ENCODE results near the gene LAMA3. TPM values are rescaled to one million over a fixed set of nuclear protein-coding genes. Genes with fewer than 3 reads are reported as not detected.

The LAMA3 gene
- total RNA-seq, 1 donor from 2014 or later = 1.5 TPM

GRCh38 chr18:23816740-23817139, 127.5 kb downstream of the LAMA3 start:
- DNase-seq (ENCODE audit: low spot score) = no peak
- ATAC-seq = no peak

DNA sequence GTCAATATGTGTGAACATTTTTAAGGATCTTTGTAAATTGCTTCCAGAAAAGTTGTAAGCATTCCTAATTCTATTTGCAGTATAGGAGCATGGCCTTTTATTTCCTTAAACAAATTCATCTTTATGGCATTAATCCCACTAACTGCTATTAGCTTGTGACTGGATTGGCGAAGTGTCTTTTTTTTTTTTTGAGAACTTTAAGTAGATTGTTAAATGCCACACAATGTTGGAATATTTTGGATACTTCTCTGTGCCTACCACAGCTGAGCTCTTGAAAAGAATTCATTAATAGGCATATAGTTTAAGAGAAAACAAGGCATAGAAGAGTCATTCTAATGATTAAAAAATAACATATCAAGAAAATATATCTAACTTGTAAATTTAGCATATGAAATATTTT, 129.7 kb downstream of the LAMA3 start:
- DNase-seq (ENCODE audit: low spot score) = no peak
- no peak for ATAC-seq

GRCh38 chr18:23822590-23823385, 133.5 kb downstream of the LAMA3 start:
- ATAC-seq (no peak), DNase-seq (ENCODE audit: low spot score) (no peak)

DNA sequence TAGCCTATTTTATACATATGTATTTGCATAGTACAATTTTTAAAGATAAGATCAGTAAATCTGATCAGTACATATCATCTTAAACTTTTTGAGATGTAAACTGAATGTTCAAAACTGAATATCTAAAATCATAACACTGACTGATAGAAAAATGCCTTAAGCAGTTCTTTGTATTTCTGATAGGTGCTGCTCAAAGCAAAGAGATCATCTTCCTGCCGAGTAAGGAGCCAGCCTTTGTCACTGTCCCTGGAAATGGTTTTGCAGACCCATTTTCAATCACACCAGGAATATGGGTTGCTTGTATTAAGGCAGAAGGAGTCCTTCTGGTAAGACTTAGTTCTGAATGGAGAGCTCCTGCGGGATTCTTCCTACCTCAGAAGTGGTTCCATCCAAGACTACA, 135.0 kb downstream of the LAMA3 start:
- DNase-seq (ENCODE audit: low spot score) (no peak), ATAC-seq (peak; percentile 74)

- no peak for ATAC-seq
- no peak for DNase-seq (ENCODE audit: low spot score)
Measured at GRCh38 chr18:23824669-23825068, 135.4 kb downstream of the LAMA3 start.

DNA sequence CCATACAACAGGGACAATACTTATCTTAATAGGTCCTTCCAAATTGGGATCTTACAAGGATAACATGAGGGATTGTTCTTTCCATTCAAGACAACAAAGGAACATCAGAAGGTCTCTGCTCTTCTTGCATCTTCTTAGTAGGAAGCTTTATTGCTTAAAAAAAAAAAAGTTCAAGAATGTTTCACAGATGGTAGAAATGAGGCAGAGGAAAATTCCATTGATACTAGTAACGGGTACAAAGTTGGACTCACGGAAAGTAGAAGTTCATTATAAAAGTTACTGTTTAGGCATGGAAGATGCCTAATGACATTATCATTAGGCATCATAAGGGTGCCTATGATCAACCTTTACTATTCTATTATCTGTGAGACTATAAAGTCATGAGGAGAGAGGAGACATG, 136.2 kb downstream of the LAMA3 start:
- DNase-seq (ENCODE audit: low spot score) (no peak), ATAC-seq (no peak)

GRCh38 chr18:23825978-23826405, 136.7 kb downstream of the LAMA3 start:
- no peak for ATAC-seq
- no peak for DNase-seq (ENCODE audit: low spot score)

DNA sequence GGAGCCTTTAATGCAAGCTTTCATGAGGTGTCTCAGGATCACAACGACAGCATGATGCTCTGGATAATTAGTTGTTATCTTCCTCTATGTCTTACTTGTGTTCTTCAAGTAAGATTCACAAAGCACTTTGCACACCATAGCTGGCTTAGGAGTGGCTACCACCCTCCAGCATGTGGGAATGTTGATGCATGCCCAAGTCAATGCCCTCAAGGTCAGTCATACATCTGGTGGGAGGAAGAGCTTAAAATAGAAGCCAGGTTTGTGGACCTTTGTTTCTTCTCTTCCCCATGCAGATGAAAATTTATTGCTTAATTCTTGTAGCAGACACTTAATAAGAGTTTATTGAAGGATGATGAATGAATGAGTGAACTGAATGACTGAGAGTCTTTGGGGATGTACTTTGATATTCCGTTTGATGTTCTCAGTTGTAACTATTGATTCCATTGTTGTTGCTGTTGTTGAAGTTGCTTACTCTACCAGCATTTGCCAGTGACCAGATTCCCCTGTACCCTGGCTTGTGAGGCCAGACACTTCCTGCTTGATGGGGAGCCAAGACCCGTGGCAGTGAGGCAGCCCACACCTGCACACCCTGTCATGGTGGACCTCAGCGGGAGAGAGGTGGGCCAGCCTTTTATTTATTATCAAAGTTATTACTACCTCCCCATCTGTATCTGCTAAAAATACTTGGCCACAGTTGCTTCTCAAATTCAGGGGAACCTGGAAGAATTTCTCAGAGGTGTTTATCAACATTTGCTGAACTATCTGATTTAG, 137.8 kb downstream of the LAMA3 start:
- ATAC-seq (no peak), DNase-seq (ENCODE audit: low spot score) (no peak)

- ATAC-seq (no peak), DNase-seq (ENCODE audit: low spot score) (no peak)
Measured at GRCh38 chr18:23827681-23828080, 138.4 kb downstream of the LAMA3 start.

DNA sequence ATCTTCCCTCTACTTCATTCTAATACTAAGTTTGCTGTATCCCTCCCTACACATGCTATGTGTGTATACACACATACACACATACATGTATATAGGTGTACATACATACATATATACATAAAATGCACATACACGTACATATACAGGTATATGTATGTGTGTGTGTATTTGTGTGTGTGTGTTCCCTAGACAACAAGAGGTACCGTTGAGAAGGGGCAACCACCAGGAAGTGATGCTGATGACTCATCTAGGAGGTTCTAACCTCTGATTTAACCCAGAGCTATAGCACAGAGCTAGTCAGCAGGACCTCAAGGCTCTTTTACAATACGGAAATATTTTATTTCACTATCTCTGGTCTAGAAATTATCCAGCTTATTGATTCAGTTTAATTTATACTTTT, 139.2 kb downstream of the LAMA3 start:
- ATAC-seq (no peak), DNase-seq (ENCODE audit: low spot score) (no peak)

DNA sequence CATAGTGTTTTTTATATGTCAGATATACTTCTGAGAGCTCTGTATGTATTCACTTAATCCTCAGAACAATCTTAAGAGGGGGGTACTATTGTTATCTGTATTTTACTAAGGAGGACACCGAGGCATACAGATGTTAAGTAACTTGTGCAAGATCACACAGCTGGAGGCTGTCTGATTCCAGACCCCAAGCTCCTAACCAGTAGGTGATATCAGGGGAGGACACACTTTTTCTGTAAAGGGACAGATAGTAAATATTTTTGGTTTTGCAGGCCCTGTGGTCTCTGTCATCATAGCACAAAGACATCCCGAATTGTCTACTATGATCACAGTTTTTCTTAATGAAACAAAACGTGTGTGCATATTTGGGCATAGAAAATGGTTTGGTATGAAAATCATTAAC, 143.7 kb downstream of the LAMA3 start:
- no peak for DNase-seq (ENCODE audit: low spot score)
- no peak for ATAC-seq

- DNase-seq (ENCODE audit: low spot score) (no peak), ATAC-seq (no peak)
Measured at GRCh38 chr18:23833714-23834113, 144.5 kb downstream of the LAMA3 start.

DNA sequence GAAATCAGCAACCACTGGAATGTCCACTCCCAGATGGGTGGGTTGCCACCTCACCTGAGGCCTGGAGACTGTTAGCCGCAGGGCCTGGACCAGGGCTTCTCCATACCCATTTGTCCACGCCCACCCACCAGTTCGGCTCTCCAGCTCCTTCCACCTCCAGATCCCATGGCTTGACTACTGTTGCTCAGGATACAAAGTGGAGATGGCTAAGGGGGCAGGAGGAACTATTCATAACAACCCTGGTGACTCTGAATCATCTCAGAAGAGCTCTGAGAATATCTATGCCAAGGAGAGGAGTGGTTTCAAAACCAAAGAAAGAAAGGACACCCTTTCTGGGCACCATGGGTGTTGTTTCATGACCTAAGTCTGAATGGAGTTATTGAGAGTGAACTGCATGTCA, 145.8 kb downstream of the LAMA3 start:
- ATAC-seq (no peak), DNase-seq (ENCODE audit: low spot score) (no peak)

GRCh38 chr18:23835506-23835905, 146.3 kb downstream of the LAMA3 start:
- ATAC-seq (no peak), DNase-seq (ENCODE audit: low spot score) (no peak)

DNA sequence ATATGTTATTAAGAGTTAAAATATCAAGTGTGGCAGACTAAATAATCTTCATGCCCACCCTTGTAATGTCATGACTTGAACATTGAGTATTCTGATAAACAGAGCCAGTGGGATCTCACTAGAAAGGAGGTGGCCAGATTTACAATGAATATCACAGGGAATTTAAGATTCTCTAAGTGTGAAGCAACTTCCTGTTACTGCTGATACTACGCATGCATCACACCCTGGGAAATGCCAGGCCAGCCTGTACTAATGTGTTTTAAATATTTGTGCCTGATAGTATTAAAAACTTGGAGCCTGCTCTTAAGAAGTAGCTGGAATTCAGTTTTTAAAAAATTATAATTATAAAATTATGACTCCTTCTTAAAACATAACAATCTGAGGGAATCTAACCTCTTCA, 148.3 kb downstream of the LAMA3 start:
- DNase-seq (ENCODE audit: low spot score) (no peak), ATAC-seq (no peak)

DNA sequence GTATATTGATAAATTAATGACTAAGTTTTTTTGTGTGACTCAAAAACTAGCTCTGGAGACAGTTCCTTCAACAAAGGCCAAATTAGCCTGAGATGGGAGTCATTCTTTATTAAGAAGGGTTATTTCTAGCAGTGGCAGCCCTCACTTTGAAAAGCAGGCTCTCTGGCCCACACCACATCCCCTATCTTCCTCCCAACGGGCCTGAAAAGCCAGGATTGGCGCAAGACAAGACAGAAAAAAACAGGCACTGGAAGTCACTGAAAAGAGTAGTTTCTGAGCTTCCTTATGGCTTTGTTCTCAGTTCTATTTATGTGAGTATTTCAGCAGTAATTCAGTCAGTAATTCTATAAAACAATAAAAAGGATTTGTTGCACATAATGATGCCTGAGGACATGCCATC, 149.0 kb downstream of the LAMA3 start:
- ATAC-seq = no peak

GRCh38 chr18:23838801-23839366, 149.6 kb downstream of the LAMA3 start:
- DNase-seq (ENCODE audit: low spot score) (no peak), ATAC-seq (peak; percentile 36)

More for the DNA sequence above, 149.0 kb downstream of the LAMA3 start:
- no peak for DNase-seq (ENCODE audit: low spot score)

DNA sequence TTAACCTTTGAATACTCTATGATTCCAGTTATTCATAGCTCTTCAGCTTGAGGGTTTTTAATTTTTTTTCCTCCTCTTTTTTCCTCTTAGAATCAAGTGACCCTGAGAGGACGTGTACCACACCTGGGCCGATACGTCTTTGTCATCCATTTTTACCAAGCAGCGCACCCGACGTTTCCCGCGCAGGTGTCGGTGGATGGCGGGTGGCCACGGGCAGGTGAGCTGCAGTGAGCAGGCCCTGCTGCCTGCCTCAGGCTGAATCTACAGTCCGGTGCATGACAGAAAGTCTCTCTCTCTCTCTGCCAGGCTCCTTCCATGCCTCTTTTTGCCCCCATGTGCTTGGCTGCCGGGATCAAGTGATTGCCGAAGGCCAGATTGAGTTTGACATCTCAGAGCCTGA, 153.1 kb downstream of the LAMA3 start:
- ATAC-seq (no peak), DNase-seq (ENCODE audit: low spot score) (no peak)

GRCh38 chr18:23844991-23845680, 155.9 kb downstream of the LAMA3 start:
- ATAC-seq = no peak
- DNase-seq (ENCODE audit: low spot score) = no peak

- DNase-seq (ENCODE audit: low spot score) (no peak), ATAC-seq (no peak)
Measured at GRCh38 chr18:23845988-23846630, 156.9 kb downstream of the LAMA3 start.
